HG03103 (cell line): ENCODE measurements around the gene ENOX1.
"Not testable (repeated sequence)": the region's sequence is repeated elsewhere in the genome, so short reads cannot be mapped to it uniquely, and the experiment has no call there.

Source experiments
- ATAC-seq: cut with Tn5 transposase; IDR thresholded peaks from one replicate; pipeline ENCODE4 v1.9.1; 2021; ENCODE audit warnings: low read depth; ENCODE audit not compliant: unreplicated experiment

The ENOX1 gene

DNA sequence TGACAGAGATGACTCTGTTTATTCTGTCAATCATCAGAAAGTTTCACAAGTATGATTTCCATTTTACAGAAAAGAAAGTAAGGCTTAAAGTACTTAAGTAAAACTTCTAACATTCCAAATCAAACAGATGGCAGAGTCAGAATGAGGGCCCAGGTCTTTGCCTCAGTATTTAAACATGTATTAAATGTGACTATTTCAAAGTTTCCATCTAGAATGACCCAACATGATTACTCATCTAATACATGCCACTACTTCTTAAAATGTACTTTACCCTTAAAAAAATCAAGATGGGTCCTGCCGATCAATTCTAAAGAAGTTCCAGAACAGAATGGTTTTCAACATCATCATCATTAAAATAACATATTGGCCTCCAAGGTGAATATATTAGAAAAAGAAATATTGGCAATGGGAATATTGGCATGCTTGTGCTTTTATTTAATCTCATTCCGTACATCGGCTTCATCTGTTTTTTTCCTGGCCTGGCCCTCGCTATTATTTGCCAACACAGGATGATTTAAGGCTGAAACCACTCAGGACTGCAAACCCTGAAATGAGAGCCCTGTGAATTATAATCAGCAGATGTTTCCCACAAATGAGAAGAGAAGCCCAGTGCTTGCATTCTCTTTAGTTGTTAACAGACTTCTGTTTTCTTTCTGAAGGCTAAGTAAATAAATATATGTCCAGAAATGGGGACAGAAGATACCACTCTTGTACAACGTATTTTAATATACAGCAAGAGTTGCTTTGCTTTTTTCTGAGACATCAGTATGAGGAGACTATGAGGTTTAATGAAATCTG is 423.4 kb downstream of the ENOX1 start:
- no peak for ATAC-seq

DNA sequence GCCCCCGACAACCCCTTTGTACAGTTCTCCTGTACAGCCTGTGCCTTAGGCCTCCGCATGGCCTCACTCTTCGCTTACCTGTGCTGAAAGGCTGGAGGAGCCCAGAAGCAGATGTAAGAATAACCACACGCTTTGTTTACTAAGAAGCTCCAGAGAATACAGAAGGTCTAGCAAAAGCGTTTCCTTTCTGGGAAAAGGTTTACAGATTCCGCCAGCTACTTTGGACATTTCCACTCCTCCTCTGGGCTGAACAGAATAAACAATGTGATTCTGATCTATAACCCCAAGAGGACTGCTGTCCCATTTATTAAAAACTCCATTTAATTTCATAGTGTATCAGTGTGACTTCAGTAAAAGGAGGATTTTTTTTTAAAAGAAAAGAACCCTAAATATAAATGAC is 424.2 kb downstream of the ENOX1 start:
- no peak for ATAC-seq

DNA sequence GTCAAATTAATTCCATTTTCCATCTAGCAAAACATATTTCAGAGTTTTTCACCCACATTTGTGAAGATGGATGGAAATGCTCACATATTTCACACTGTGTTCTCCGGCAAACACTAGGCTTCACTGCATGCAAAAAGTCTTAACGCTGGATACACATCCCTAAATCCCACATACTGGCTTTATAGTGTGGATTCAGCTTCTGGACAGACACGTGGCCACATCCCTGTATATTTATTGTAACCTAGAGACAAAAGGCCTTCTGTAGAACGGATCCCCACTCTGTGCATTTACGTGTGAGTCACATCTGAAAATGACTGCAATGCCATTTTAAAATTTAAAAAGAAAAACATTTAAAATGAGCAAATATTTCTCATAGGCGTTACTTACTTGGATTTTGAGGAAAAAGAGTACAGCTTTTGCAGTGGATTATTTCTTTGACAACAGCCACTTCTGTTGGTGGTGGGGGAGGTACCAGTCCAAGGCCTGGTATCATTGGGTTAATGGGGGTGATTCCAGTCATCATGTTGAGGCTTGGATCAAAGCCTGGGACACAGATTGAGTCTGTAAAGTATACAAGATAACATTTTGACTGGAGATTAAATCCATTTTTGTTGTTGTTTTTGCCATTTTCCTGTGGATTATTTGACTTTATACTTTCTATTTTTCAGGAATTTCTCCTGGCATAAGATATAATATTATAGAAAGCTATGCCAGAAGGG is 425.7 kb downstream of the ENOX1 start:
- no peak for ATAC-seq

DNA sequence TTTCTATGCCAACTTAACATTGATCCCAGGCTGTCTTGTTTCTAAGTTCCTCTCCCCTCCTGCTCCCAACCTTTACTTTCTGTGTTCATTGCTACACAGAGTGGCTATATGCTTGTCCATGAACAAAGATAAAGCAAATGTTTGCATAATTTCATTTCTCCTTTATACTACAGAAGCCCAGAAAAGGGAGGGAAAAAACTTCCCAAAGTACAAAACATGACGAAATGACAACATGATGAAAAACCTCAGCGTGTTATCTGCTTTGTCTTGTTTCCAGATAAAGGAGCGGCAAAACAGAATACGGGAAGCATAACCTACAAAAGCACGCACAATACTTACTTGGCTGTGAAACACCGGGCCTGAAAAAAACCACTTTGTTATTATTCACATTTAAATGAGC is 426.6 kb downstream of the ENOX1 start:
- ATAC-seq = no peak

DNA sequence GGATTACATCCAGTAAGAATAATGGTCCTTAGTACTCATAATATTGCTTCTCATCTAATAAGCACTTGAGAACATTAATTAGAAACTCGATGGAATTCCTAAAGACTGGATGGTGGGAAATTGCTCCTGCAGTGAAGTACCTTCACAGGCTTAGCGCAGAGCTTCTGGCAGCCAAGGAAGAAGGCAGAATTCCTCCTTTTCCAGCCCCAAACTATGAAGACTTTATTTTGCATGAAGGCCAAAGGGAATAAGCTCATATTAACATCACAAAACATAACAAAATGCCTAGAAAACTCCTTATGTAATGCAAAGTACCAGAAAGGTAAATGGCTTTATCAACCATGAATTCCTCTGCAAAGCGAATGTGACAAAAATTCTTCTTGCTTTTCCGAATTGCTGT is 427.2 kb downstream of the ENOX1 start:
- ATAC-seq = no peak

DNA sequence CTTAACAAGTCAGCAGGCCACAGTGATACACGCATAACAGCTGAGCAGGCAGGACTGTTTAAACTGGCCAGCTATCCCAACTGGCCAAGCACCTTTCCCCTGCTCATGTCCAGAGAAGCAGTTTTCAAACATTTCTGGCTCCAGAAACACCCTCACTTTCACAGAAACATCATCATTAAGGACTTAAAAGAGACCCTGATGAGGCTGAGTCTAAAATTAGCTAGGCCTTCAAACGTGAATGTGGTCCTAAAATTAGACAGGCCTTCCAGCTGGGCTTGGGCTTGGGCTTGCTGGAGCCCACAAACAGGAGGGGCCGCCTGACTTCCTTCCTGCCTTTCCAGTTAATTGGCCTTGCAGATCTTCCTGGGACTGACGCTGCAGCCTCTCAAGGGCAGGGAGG is 429.2 kb downstream of the ENOX1 start:
- no peak for ATAC-seq

DNA sequence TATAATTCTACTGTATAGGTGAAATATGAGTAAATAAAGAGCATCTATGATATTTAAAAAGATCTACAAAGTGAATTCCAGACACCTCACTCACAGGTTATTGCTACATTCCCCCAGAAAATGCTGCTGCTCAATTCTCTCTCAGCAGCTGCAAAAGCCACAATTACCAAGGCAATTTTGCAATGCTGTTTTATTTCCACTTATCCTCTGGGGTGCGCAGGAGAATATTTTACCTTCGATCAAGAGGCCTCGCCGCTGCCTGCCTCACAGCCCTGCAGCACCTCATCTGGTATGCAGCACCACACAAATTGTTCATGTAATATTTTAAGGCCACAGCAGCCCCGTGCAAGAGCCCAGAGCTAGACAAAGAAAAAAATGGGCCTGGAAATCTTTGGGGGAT is 430.2 kb downstream of the ENOX1 start:
- no peak for ATAC-seq

DNA sequence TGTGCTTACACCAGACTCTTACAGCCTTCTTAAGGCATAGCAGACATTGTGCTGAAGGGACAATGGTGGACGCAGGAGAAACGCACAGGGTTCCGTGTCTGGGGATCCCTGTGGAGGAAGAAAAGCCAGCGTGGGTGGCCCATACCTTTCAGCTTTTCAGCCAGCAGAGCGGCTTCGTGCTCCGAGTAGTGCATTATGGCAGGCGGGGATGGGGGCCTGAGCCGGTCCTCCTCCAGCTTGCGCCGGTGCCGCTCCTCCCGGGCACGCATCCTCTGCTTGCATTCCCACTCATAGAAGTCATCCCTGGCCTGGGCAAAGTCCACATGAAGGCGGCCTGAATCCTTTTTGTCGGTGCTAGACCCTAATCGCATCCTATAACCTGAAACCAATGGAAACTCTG is 431.0 kb downstream of the ENOX1 start:
- ATAC-seq = no peak

DNA sequence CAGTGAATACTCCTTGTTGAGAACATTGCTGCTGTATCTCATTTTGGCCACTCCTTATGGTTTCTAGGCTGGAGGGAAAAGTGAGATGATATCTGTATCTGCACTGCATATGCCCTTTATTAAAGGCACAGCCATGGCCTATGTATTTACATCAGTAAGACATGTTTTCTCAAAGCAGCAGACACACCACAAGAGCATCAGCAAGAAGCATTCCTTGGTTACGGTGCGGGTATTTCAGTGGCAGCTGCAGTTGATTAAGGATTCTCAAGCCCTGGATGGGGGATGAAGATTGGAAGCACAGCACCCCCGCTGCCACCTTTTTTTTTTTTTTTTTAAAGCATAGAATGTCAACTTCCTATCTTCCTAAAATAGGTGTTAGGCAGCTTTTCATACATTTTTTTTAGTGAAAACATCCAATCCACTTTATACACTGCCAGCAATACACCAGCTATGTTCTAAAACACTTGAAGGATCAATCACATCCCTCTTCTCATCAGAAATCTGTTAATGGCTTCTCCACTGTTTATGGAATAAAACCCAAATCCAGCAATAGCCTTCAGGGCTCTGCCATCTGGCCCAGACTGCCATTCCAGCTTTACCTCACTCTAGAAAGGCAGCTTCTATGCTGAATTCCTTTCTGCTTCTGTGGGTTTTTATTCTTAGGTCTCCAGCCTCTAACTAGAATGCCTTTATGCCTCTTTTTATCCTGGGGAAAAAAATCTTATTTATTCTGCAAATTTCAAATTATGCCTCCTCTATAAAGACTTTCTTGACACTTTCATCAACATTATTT is 432.4 kb downstream of the ENOX1 start:
- no peak for ATAC-seq

DNA sequence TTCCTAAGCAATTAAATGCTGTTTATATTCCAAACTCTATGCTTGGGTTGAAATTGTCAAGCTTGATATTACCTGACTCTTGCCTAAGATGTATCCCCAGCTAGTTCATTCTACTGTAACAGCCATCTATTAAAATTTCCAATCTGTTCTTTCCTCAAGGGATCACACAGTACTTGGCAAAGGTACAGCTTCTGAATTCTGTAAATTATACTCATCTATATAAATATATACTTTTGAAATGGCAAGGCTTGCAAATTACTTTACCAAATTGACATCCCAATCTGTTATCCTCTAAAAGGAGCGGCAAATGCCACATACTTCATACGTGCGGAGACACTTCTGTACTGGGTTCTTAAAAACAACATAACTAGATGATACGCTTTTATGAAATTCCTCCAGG is 433.1 kb downstream of the ENOX1 start:
- ATAC-seq = no peak

DNA sequence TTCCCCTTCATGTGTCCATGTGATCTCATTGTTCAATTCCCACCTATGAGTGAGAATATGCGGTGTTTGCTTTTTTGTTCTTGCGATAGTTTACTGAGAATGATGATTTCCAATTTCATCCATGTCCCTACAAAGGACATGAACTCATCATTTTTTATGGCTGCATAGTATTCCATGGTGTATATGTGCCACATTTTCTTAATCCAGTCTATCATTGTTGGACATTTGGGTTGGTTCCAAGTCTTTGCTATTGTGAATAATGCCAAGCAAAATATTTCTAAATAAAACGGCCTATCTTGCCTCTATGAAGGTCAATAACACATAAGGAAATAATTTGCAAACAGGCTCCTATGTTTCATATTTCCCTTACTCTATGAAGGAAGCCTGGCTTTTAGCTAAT is 435.2 kb downstream of the ENOX1 start:
- ATAC-seq = not testable (repeated sequence)

DNA sequence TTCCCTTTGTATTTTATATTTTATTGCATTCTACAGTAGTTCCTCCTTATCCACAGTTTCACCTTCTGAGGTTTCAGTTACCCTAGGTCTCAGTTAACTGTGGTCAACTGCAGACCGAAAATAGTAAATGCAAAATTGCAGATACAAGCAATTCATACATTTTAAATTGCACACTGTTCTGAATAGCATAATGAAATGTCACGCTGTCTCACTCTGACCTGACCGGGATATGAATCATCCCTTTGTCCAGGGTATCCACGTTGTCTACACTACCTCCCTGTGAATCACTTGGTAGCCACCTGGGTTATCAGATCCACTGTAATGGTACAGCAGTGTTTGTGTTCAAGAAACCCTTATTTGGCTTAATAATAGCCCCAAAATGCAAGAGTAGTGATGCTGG is 438.4 kb downstream of the ENOX1 start:
- no peak for ATAC-seq

DNA sequence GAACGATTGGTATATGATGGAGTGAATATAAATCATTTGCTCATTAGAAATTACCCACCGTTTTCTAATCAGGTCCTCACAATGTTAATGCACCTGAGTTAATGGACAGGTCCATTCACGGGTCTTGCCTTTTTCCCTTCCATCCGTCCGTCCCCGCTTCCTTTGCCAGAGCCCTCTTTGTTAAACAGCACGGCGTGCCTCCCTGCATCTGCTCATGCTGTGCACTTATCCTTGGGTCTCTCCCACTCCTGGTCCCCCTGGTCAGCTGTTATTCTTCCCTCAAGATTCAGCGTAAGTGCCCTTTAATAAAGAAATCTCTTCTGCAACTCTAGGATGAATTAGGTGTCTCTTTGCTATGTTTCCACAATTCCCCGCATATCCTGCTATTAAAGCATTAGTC is 438.9 kb downstream of the ENOX1 start:
- no peak for ATAC-seq

DNA sequence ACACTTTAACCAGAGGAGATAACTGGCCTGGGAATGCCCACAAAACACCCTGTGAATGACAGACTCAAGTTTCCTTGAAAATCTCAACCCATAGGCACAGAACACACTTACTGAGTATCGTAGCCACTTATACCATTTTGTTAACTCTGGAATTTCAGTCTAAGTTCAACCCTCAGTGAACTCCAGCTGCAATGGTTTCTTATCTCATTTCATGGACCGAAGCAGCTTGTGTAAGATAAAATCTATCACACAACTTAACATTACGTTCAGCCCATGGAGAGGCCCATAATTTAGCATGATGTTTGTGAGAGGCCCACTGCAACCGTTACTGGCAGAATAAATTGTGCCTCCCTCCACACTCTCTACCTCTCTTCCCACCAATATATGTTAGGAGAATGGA is 440.3 kb downstream of the ENOX1 start:
- no peak for ATAC-seq

DNA sequence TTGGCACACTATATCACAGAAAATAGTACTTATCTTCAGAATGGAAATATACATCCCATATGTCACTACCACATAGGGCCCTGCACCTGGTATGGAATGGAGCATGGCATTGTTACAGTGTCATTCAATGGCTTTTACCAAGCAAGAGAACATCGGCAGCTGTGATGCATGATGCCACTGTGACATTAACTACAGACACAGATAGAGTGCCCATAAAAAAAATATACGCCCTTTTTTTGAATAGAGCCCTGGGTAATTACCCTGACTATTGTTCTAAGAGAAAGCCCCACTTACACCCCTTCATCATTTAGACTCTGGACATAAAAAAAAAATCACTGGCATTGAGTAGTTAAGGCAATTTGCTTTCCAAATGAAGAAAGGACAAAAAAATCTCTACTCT is 443.1 kb downstream of the ENOX1 start:
- ATAC-seq = no peak

DNA sequence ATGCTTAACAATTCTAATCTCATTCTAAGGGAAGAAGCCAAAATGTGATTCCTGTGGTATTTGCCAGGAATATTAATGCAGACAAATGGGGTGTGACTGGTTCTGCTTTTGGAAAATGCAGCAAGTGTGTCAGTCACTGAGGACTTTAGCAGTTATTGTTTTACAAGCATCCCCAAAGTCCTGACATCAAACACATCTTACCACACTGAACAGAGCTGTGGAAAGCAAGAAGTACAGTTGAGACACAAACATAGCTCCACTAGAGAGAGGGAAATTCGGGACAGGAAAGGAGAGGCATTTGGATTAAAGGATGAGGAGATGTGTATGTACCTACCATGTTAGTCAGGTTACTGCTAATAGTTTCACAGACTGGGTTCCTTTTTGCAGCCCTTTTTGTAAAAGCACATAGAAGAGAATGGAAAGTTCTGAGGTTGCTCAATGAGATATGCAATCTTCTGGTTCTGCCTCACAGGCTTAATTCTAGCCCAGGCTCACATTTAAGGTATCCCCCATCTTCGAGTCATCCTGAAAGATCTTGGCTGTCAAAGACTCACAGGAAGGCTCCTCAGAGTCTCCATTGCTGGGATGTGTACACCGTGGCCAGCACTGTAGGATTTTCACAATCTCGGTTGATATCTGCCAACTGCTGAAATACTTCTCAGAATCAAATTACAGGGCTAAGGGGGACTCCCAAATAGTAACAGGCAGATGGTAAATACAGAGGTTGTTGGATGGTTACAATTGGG is 446.8 kb downstream of the ENOX1 start:
- no peak for ATAC-seq

DNA sequence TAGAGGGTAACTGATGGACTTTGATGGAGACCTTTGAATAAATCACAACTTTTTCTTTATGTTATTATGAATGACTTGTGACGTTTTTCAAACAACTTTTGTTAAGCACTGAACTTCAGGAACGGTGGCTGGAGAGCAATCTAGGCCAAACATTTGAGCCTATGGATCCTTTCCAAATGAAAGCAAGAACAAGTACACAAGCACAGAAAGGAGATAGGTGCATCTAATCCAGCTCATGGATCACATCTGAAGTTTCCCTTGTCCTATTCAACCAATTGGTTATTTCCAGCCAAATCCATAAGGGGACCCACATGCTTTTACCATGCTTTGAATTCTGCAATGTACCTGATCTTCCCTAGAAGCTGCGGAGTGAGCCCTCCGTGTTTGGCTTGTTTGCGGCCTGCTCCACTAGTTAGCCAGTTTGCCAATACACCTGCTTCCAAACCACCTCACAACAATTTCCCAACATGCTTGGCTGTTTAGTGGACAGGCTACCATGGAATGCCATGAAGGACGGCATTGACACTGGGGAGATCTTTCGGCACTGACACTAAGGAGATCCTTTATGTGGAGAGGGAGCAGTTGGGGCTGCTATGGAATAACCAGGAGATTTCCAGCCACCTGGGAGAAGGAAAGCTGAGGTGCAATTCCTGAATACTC is 447.5 kb downstream of the ENOX1 start:
- no peak for ATAC-seq

DNA sequence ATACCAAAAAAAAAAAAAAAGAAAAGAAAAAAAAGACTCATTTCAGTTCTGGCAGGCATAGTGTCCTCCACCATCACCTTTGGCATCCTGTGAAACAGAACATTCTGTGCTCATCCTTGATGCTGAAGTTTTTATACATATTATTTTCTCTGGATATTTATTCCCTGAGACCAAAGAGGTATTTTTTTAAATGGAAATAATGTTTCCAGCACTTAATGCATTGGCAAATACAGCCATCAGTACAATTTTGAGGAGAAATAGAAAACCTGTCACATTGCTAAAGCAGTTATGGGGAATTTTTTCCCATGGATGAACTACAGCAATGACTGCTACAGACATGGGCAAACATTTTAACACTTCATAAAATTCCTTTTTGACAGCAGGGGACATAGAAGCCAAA is 451.0 kb downstream of the ENOX1 start:
- ATAC-seq = no peak

DNA sequence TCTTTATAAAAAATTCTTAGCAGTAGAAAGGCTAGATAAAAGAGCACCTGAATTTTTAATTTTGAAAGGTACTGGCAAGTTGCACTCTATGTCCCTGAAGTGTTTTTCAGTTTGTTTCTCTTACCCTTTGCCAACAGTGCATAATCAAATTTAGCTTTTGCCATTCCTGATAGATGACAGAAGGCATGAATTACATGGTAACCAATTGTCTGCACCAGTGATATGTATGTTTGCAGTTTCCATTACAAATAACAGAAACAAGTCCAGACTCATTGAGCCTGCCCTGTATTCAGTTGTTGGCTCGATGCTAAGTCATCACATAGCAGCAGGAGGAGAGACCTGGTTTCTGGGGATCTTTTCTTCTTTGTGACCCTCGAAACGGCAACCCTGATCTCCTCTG is 453.6 kb downstream of the ENOX1 start:
- no peak for ATAC-seq

DNA sequence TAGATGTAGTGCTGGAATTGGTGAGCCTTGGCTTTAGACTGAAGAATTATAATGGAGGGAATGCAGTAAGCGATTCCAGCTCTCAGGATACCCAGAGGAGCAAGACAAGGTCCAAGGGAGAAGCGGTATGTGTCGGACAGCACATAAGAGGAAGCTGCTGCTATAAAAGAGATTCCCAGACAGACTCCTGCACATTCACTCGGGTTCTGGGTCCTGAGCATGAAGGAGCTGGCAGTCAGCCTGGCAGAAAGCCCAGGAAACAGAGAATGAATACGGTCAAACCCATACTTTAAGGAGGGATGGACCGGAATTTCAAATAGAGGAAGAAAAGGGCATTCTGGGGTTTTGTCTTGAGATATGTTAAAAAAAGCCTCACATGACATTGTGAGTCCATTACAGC is 455.1 kb downstream of the ENOX1 start:
- ATAC-seq = no peak
